Keratinocyte (primary cell): ENCODE data around the gene SKIL. TPM values are rescaled to one million over a fixed set of nuclear protein-coding genes. Genes with fewer than 3 reads are reported as not detected.

Experiments used
- DNase-seq: peaks from one replicate; pipeline ENCODE4 v3.0.0-alpha.2; 2011; ENCODE audit warnings: low read depth, missing footprints, low spot score
- FAIRE-seq: peaks from 2 replicates; lab custom pipeline; 2011; peaks lifted over from hg19 to GRCh38; lab: Jason Lieb, UNC
- H2AFZ ChIP-seq: 2 replicates; pipeline ENCODE4 v1.6.0; 2012; ENCODE audit warnings: low read length, control low read depth, inconsistent platforms; ENCODE audit not compliant: control insufficient read depth
- H3K27ac ChIP-seq: 2 replicates; pipeline ENCODE4 v1.5.1; 2011; ENCODE audit warnings: low read length; ENCODE audit not compliant: control insufficient read depth, insufficient read depth
- H3K27me3 ChIP-seq: 3 replicates; pipeline ENCODE4 v1.6.0; 2011; ENCODE audit warnings: low read length; ENCODE audit not compliant: control insufficient read depth, insufficient read depth; ENCODE audit errors: extremely low read depth
- H3K36me3 ChIP-seq, 2 experiments: 2 replicates in 1 of 2; 3 replicates in 1 of 2; pipeline ENCODE4 v1.5.1; 2011; ENCODE audit warnings: low read length in 2 of 2, mild to moderate bottlenecking in 1 of 2; ENCODE audit not compliant: control insufficient read depth in 2 of 2, insufficient read depth in 2 of 2; ENCODE audit errors: extremely low read depth in 1 of 2
- H3K4me1 ChIP-seq: 3 replicates; pipeline ENCODE4 v1.5.1; 2011; ENCODE audit warnings: low read length; ENCODE audit not compliant: control insufficient read depth, insufficient read depth; ENCODE audit errors: extremely low read depth
- H3K4me2 ChIP-seq: 3 replicates; pipeline ENCODE4 v1.6.0; 2011; ENCODE audit warnings: low read depth, low read length; ENCODE audit not compliant: control insufficient read depth, insufficient read depth; ENCODE audit errors: extremely low read depth
- H3K4me3 ChIP-seq, 3 experiments: fragments of 200-600 bp in 1 of 3; sonication (generic) in 1 of 3; 2 replicates in 2 of 3; 3 replicates in 1 of 3; pipeline ENCODE4 v1.5.1; 2011 to 2016; ENCODE audit warnings: low read length in 3 of 3, mild to moderate bottlenecking in 3 of 3, control low read depth in 2 of 3, inconsistent platforms in 1 of 3, low read depth in 1 of 3, mixed read lengths in 1 of 3, mixed run types in 1 of 3, moderate library complexity in 1 of 3; ENCODE audit not compliant: control insufficient read depth in 2 of 3, insufficient read depth in 2 of 3; ENCODE audit errors: extremely low read depth in 1 of 3
- H3K79me2 ChIP-seq: 2 replicates; pipeline ENCODE4 v1.6.0; 2012; ENCODE audit warnings: low read length; ENCODE audit not compliant: control insufficient read depth, insufficient read depth
- H3K9ac ChIP-seq: 3 replicates; pipeline ENCODE4 v1.6.0; 2011; ENCODE audit warnings: low read length; ENCODE audit not compliant: control insufficient read depth, insufficient read depth; ENCODE audit errors: extremely low read depth
- H3K9me1 ChIP-seq: 3 replicates; pipeline ENCODE4 v1.6.0; 2011; ENCODE audit warnings: low read length; ENCODE audit not compliant: control insufficient read depth, insufficient read depth; ENCODE audit errors: extremely low read depth
- H3K9me3 ChIP-seq: 2 replicates; pipeline ENCODE4 v1.5.1; 2012; ENCODE audit warnings: low read depth, low read length; ENCODE audit not compliant: control insufficient read depth
- H4K20me1 ChIP-seq: 3 replicates; pipeline ENCODE4 v1.6.0; 2011; ENCODE audit warnings: low read length; ENCODE audit not compliant: control insufficient read depth, insufficient read depth; ENCODE audit errors: extremely low read depth
- EZH2 ChIP-seq: IDR thresholded peaks from one replicate; pipeline ENCODE4 v1.6.1; 2012; ENCODE audit warnings: inconsistent platforms, mild to moderate bottlenecking, low read length, moderate library complexity
- dilution Hi-C: fragments of 300-500 bp; cut with MboI; formaldehyde crosslinking; loops from one replicate; pipeline ENCODE4 v1.7.0; 2020; ENCODE audit warnings: low sequenced_read_pairs; ENCODE audit not compliant: extremely low pct_ligation_motif_present
- polyA plus RNA-seq, 5 experiments: library from polyadenylated mRNA; depleted of rRNA in 3 of 5; stranded (reverse) in 3 of 5; stranded (forward) in 1 of 5; unstranded in 1 of 5; fragments of >200 nt; gene quantifications; 1 replicate in 1 of 5; 2 replicates in 3 of 5; 3 replicates in 1 of 5; pipeline versions ENCODE4 v1.2.1 to v1.2.3, GENCODE V29; 2011 to 2012; ENCODE audit warnings: missing spikeins in 2 of 5, low read depth in 1 of 5, low replicate concordance in 1 of 5
- TF ChIP-seq, protein P1 (sequence below), 3 experiments: IDR thresholded peaks in 1 of 3; conservative IDR thresholded peaks in 1 of 3; optimal IDR thresholded peaks in 1 of 3; 2 replicates in 2 of 3; 3 replicates in 1 of 3; pipeline versions ENCODE3 to v1.5.1; 2011; ENCODE audit warnings: low read length in 3 of 3, mild to moderate bottlenecking in 3 of 3, moderate library complexity in 2 of 3, control low read depth in 1 of 3, inconsistent platforms in 1 of 3; ENCODE audit not compliant: insufficient read depth in 2 of 3; ENCODE audit errors: extremely low read depth in 1 of 3

The SKIL gene
- polyA plus RNA-seq, 1 donor (not counting 4 experiments of a cell fraction or from before 2014, with no cell fraction given): 11.0 TPM

DNA sequence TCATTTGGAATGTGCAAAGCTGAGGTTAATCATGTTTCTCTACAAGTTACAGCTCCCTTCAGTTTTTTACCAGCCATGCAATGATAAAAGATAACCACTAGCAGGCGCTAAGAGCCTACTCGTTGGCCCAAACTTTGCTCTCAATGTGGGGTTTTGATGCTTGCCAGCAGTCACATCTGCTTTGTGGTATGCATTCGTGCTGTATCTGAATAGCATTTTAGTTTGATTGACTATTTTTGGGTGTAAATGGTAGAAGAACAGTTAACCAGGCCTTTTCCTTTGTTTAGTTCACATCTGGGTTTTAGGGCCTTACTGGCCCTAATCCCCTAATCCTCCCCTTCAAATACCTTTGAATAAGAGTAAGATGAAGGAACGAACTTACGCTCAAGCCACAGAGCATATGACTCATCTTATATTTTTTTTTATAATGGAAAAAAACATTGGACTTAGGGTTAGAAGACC, 56.7 kb downstream of the SKIL start:
- Histone ChIP-seq H3K27ac (no peak overlapping the region), H3K79me2 (no peaks in the 10 kb centered on the region), H3K4me3 (no peak overlapping the region), H4K20me1 (no peaks in the 10 kb centered on the region), H3K9me1 (no peaks in the 10 kb centered on the region), H2AFZ (no peak overlapping the region), H3K9ac (no peak overlapping the region), H3K9me3 (no peaks in the 10 kb centered on the region), H3K4me1 (peaks cover 8% of the 10 kb centered on the region), H3K4me2 (peak overlapping the region; percentile 6), H3K36me3 (no peaks in the 10 kb centered on the region), H3K27me3 (peaks cover 10% of the 10 kb centered on the region)
- DNase-seq (peak; percentile 26), FAIRE-seq (peak; percentile 73)
- TF ChIP-seq EZH2: no peak
- TF ChIP-seq, protein P1, sequence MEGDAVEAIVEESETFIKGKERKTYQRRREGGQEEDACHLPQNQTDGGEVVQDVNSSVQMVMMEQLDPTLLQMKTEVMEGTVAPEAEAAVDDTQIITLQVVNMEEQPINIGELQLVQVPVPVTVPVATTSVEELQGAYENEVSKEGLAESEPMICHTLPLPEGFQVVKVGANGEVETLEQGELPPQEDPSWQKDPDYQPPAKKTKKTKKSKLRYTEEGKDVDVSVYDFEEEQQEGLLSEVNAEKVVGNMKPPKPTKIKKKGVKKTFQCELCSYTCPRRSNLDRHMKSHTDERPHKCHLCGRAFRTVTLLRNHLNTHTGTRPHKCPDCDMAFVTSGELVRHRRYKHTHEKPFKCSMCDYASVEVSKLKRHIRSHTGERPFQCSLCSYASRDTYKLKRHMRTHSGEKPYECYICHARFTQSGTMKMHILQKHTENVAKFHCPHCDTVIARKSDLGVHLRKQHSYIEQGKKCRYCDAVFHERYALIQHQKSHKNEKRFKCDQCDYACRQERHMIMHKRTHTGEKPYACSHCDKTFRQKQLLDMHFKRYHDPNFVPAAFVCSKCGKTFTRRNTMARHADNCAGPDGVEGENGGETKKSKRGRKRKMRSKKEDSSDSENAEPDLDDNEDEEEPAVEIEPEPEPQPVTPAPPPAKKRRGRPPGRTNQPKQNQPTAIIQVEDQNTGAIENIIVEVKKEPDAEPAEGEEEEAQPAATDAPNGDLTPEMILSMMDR (optimal IDR thresholded peaks at IDR 0.05 in 1 of 3, IDR thresholded peaks at IDR 0.05 in 1 of 3, conservative IDR thresholded peaks at IDR 0.05 in 1 of 3; ENCODE audit: extremely low read depth in 1 of 3, insufficient read depth in 2 of 3, low read length in 3 of 3): peak; percentile 78 to 97 (median 94)
- dilution Hi-C loops: no loop called here

DNA sequence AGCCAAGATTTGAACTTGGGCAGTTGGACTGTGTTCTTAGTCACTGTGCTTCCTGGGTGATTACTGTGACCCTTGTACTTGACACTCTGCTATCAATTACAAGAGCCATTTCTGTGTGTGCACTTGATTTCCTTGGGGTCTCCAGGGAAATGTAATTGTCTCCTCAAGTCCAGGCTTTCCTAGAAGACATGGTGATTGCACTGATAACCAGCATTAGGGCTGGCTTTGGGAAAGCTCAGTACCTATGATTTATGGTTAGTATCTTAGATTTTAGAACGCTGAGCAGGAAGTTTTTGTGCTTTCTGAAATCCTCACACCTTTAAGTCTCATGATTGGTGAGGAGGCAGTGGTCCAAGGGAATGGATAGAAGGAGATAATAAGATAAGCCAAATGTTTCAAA, 59.6 kb downstream of the SKIL start:
- Histone ChIP-seq H3K79me2 (no peaks in the 10 kb centered on the region), H3K9ac (no peak overlapping the region), H3K4me2 (no peak overlapping the region), H3K4me1 (peaks cover 8% of the 10 kb centered on the region), H2AFZ (no peak overlapping the region), H3K9me1 (no peaks in the 10 kb centered on the region), H3K36me3 (no peaks in the 10 kb centered on the region), H3K27me3 (peaks cover 24% of the 10 kb centered on the region), H3K9me3 (no peaks in the 10 kb centered on the region), H3K4me3 (no peak overlapping the region), H3K27ac (no peak overlapping the region), H4K20me1 (no peaks in the 10 kb centered on the region)
- dilution Hi-C loops: no loop called here
- TF ChIP-seq, protein P1 (optimal IDR thresholded peaks at IDR 0.05 in 1 of 3, IDR thresholded peaks at IDR 0.05 in 1 of 3, conservative IDR thresholded peaks at IDR 0.05 in 1 of 3; ENCODE audit: extremely low read depth in 1 of 3, insufficient read depth in 2 of 3, low read length in 3 of 3): no peak
- TF ChIP-seq EZH2: no peak
- FAIRE-seq (no peak), DNase-seq (no peak)
